HUES48 (cell line): ENCODE data around the gene BPGM.

Experiments used
- H3K27ac ChIP-seq: one replicate; pipeline ENCODE4 v1.7.0; 2013; ENCODE audit warnings: low read depth, low read length, inconsistent platforms
- H3K27me3 ChIP-seq: 2 replicates; pipeline ENCODE4 v1.6.1; 2013; ENCODE audit warnings: mild to moderate bottlenecking, low read length; ENCODE audit not compliant: control insufficient read depth, insufficient read depth
- H3K36me3 ChIP-seq: 2 replicates; pipeline ENCODE4 v1.6.1; 2013; ENCODE audit warnings: low read length; ENCODE audit not compliant: control insufficient read depth, insufficient read depth
- H3K4me1 ChIP-seq: 2 replicates; pipeline ENCODE4 v1.6.1; 2013; ENCODE audit warnings: mild to moderate bottlenecking, low read length; ENCODE audit not compliant: control insufficient read depth, insufficient read depth
- H3K4me3 ChIP-seq: 2 replicates; pipeline ENCODE4 v1.5.1; 2013; ENCODE audit warnings: mild to moderate bottlenecking, low read depth, low read length
- H3K9ac ChIP-seq: 2 replicates; pipeline ENCODE4 v1.6.1; 2013; ENCODE audit warnings: mild to moderate bottlenecking, low read depth, low read length, moderate library complexity
- H3K9me3 ChIP-seq: 2 replicates; pipeline ENCODE4 v1.6.1; 2013; ENCODE audit warnings: low read length; ENCODE audit not compliant: control insufficient read depth, insufficient read depth

BPGM gene

DNA sequence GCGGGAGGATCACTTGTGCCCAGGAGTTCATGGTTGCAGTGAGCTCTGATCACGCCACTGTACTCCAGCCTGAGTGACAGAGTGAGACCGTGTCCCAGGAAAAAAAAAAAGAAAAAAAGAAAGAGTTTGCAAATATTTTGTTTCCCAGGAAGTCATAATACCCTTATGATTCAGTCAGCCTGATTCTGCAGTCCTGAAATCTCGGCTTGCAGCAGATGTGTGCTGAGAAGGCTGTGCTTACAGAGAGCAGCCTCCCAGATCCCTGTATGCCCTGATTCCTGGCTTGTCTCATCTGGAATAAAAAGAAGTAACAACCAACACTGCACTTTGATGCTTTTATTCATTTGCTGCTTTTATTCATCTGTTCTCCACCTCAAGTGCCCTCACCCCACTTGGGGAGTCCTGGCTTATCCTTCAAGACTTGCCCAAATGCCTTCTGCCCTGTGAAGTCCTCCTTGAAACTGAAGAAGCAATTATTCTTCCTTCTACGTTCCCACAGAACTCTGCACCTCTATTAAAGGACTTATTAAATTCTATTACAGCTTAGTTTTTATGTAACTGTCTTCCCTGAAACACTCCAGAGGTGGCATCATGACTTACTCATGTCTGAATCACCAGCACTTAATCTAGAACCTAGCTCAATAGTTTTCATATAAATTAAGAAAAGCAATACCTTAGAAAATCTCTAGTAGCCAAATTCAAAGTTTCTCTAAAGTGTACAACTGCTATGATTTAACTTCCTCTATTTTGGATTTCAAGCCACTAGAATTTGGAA lies 27.7 kb upstream of the BPGM start:
- H3K9me3 ChIP-seq, result no peaks in the 10 kb centered on the region
- H3K27ac ChIP-seq, result no peak overlapping the region
- no peaks in the 10 kb centered on the region for H3K27me3 ChIP-seq

DNA sequence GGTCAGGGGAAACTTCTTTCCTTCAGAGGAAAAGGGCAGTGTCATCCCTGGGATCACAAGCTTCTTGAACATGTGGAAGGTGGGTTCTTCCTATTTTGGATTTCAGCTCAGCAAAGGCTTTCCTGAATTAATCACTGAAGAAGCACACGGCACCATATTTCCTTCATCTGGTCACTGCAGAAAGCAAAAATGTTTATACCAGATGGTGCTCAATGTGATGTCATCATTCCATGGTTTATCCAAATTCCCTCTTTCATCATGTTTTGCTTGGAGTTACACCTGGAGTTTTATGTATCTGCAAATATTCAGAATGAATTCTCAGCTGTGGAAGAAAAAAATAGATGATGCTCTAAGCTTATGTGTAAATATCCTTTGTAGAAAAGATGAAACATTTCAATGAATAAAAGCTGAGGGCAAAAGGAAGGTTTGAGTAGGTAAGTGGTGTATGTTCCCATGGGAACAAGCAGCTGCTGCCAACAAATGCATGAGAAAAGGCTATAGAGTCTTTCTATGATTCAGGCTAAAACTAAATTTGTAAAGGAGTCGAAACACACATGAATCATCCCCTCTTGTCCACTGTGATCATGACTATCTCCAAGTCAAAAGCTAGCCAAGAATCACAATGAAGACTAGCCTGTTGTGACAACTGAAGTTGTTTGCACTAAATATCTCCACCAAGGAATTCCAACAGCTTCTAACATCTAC lies 26.9 kb upstream of the BPGM start:
- Histone ChIP-seq H3K27ac (no peak overlapping the region), H3K4me3 (no peak overlapping the region), H3K27me3 (no peaks in the 10 kb centered on the region), H3K4me1 (no peaks in the 10 kb centered on the region), H3K36me3 (no peaks in the 10 kb centered on the region), H3K9ac (no peak overlapping the region), H3K9me3 (no peaks in the 10 kb centered on the region)

More for the DNA sequence above, 27.7 kb upstream of the BPGM start:
- Histone ChIP-seq H3K4me3 (no peak overlapping the region), H3K9ac (no peak overlapping the region), H3K4me1 (no peaks in the 10 kb centered on the region), H3K36me3 (no peaks in the 10 kb centered on the region)

DNA sequence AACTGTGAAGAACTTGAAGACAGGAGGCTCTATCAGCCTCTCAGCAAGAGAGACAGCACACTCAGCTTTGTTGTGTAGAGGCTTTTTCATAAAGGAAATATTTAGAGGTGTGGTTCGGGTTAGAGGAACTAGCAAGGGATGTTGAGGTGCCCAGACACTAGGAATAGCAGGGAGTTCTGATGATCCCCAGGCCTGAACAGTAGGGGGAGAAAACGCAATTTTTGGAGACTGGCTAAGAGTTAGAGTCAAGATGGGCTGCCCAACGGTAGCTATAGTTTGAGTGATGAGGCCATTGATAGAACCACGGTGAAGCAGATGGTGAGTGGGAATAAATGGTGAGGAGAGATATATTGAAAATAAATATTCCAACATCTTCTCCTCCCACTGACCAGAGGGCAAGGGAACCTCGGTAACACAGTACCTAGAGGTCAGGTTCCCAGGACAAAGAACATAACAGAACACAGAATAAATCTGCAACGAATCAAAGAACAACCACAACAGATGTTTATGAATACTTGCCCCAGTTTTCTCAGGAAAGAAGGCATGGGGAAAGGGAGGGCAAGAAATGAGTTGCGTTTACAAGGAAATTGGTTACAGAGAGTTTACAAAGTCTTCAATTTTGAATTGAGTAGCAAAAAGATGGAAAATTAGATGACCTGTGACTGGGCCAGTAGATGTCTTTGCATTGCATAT lies 24.2 kb upstream of the BPGM start:
- Histone ChIP-seq H3K4me3 (no peak overlapping the region), H3K36me3 (no peaks in the 10 kb centered on the region), H3K4me1 (no peaks in the 10 kb centered on the region), H3K27ac (no peak overlapping the region), H3K9ac (no peak overlapping the region), H3K9me3 (no peaks in the 10 kb centered on the region), H3K27me3 (no peaks in the 10 kb centered on the region)

DNA sequence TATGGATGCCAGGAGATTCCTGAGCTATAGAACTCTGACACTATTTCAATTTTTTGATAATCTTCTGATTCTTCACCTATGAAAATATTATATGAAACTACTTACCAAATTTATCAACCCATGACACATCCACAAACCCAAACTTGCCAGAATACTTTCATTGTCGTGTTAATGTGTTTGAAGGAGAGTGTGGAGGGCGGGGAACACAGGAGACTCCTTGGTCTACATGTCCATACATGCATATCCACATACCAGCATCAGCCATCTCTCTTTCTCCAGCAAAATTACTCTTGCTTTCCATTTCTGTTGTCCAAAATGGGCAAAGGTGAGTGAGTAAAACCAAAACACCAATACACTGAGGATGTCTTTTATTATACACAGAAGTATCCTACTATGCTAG lies 23.5 kb upstream of the BPGM start:
- Histone ChIP-seq H3K4me1 (no peaks in the 10 kb centered on the region), H3K27me3 (no peaks in the 10 kb centered on the region), H3K9ac (no peak overlapping the region), H3K4me3 (no peak overlapping the region), H3K27ac (no peak overlapping the region), H3K36me3 (no peaks in the 10 kb centered on the region), H3K9me3 (no peaks in the 10 kb centered on the region)

DNA sequence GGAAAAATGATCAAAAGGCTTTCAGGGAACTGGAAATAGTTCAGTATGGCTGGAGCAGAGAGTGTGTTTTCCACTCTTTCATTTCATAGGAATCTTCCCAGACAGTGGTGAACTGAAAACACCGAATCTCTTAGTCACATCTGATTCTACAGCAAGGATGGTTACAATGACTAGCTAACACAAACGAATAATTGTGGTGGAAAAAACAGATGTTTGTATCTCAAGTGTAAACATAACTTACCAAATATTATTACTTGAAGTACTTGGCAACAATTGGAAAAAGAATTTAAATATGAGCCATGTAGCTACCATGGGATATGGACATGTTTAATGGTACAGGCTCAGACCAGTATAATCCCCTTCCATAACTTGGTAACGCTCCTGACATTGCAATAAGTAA lies 21.1 kb upstream of the BPGM start:
- Histone ChIP-seq H3K27ac (no peak overlapping the region), H3K4me1 (no peaks in the 10 kb centered on the region), H3K36me3 (no peaks in the 10 kb centered on the region), H3K9me3 (no peaks in the 10 kb centered on the region), H3K27me3 (no peaks in the 10 kb centered on the region), H3K9ac (no peak overlapping the region), H3K4me3 (no peak overlapping the region)

DNA sequence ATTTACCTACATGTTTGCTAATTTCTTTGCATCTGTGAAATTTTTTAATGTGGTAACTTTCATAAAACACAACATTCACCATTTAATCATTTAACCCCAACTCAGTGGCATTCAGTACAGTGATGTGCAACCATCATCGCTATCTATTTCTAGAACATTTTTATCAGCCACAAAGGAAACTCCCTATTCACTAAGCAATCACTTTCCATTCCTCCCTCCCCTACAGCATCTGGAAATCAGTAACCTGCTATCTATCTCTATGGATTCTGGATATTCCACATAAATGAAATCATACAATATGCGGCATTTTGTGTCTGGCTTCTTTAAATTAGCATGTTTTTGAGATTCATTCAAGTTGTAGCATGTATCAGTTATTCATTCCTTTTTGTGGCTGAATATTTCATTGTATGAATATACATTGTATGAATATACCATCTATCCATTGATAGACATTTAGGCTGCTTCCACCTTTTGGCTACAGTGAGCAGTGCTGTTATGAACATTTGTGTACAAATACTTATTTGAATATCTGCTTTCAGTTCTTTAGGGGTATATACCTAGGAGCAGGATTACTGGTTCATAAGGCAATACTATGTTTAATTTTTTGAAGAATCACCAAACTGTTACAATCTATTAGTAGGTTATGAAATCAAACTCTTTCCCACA lies 19.4 kb upstream of the BPGM start:
- no peaks in the 10 kb centered on the region for H3K4me1 ChIP-seq
- H3K9me3 ChIP-seq, result no peaks in the 10 kb centered on the region
- no peak overlapping the region for H3K27ac ChIP-seq
- H3K36me3 ChIP-seq, result no peaks in the 10 kb centered on the region
- H3K4me3 ChIP-seq, result no peak overlapping the region
- no peaks in the 10 kb centered on the region for H3K27me3 ChIP-seq
- no peak overlapping the region for H3K9ac ChIP-seq

DNA sequence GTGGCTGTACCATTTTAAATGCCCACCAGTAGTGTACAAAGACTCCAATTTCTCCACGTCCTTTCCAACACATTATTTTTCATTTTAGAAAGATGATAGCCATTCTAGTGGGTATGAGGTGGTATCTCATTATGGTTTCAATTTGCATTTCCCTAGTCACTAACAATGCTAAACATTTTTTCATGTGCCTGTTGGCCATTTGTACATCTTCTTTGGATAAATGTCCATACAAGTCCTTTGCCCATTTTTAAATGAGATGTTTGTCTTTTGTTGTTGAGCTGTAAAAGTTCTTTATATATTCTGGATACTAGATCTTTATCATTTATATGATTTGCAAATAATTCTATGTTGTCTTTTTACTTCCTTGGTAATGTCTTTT lies 18.9 kb upstream of the BPGM start:
- Histone ChIP-seq H3K4me3 (no peak overlapping the region), H3K27me3 (no peaks in the 10 kb centered on the region), H3K9ac (no peak overlapping the region), H3K36me3 (no peaks in the 10 kb centered on the region), H3K9me3 (no peaks in the 10 kb centered on the region), H3K4me1 (no peaks in the 10 kb centered on the region), H3K27ac (no peak overlapping the region)

DNA sequence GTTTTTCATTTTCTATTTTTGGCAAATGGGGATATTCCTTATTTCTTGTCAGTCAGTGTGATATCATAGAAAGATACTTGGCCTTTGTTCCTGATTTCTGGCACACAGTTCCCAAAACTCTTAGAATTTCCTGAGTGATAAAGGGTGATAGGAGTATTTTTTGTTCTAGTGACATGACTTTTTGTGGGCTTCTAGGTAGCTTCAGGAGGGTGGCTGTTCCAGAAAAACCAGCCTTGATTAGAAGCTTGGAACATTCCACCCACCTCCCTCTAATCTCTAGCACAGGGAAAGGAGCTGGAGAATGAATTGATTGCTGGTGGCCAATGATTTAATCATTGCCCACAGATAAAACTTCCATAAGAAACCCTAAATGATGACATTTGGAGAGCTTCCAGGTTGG lies 17.2 kb upstream of the BPGM start:
- Histone ChIP-seq H3K36me3 (no peaks in the 10 kb centered on the region), H3K4me1 (no peaks in the 10 kb centered on the region), H3K4me3 (no peak overlapping the region), H3K9ac (no peak overlapping the region), H3K9me3 (no peaks in the 10 kb centered on the region), H3K27ac (no peak overlapping the region), H3K27me3 (no peaks in the 10 kb centered on the region)

DNA sequence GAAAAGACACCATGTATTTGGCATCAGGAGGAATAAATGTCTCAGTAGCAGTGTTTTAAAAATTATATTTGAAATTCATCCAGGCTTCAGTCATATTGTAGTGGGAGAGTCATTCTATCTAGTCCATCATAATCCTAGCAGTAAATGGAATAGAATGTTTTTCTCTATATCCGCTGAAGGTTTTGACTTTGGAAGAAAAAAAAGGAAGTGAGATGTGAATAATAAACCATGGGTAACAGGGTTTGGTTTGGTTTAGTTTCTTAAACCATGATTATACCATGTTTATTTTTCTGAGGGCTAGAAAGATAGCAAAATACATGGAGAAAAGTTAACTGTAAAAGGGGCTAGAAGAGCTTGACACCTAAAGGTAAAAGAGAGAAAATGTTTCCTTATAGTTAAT lies 16.4 kb upstream of the BPGM start:
- Histone ChIP-seq H3K4me1 (no peaks in the 10 kb centered on the region), H3K27me3 (no peaks in the 10 kb centered on the region), H3K9ac (no peak overlapping the region), H3K27ac (no peak overlapping the region), H3K9me3 (no peaks in the 10 kb centered on the region), H3K36me3 (no peaks in the 10 kb centered on the region), H3K4me3 (no peak overlapping the region)

DNA sequence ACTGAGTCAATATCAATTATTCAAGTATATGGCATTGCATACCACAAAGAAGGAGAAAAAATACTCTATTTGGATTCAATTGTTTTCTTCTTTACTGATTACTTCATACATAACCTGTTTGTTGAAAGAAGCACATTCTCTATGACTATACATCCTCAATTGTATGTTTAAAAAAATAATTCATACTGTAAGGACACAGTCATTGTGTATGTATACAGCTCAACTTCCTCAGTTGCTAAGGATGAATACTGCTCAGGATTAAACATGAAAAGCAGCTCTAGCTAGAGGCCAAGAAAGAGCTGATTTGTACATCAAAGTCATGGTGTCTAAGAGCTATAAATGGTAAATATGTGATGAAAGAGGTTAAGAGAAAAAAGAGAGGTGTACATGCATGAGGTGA lies 15.8 kb upstream of the BPGM start:
- H3K36me3 ChIP-seq, result no peaks in the 10 kb centered on the region
- no peak overlapping the region for H3K9ac ChIP-seq
- no peaks in the 10 kb centered on the region for H3K4me1 ChIP-seq
- no peaks in the 10 kb centered on the region for H3K9me3 ChIP-seq
- no peaks in the 10 kb centered on the region for H3K27me3 ChIP-seq
- no peak overlapping the region for H3K27ac ChIP-seq
- no peak overlapping the region for H3K4me3 ChIP-seq

DNA sequence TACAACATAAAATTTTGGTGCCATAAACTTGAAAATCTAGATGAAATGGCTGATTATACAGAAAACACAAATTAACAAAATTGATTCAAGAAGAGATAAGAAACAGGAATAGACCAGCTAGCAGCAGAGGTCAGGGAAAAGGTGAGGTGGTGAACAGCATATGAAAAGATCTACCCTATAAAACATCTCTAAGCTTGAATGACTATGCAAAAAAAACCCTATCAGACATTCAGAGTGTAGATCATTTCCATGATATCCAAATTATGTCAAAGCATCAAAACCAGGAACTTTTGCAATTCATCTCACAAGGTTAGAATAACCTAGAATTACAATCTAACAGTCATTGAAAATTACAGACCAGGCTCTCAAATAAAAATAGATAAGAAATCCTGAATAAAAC lies 14.6 kb upstream of the BPGM start:
- Histone ChIP-seq H3K9me3 (no peaks in the 10 kb centered on the region), H3K27ac (no peak overlapping the region), H3K27me3 (no peaks in the 10 kb centered on the region), H3K9ac (no peak overlapping the region), H3K36me3 (no peaks in the 10 kb centered on the region), H3K4me3 (no peak overlapping the region), H3K4me1 (no peaks in the 10 kb centered on the region)
